ENCODE measurements around the gene SLC18A3. TPM values are rescaled to one million over a fixed set of nuclear protein-coding genes. Genes with fewer than 3 reads are reported as not detected.

SLC18A3 gene
- polyA plus RNA-seq (2012; rRNA removed) = 1.7 TPM in 2 replicates
- 0.84 and 1.6 TPM in 2 replicates for polyA plus RNA-seq (2012; cell fraction: cytosol; rRNA removed)
- 1.1 and 1.4 TPM in 2 replicates for polyA plus RNA-seq (2012; cell fraction: nucleus; rRNA removed)

GRCh38 chr10:49610114-49610457 lies at the start of gene SLC18A3:
Gene SLC18A3 (plus strand): TSS chr10:49610310. CDS start chr10:49610741, 431 bp downstream.
- Histone ChIP-seq H3K4me2 (peak within 1 kb of the TSS; percentile 70), H3K79me2 (ENCODE audit: insufficient read depth) (no peaks in the 10 kb centered on the region), H3K9me3 (no peaks in the 10 kb centered on the region), H3K4me1 (ENCODE audit: control insufficient read depth in 1 of 2, insufficient read depth in 2 of 2, low read depth in 1 of 2, low read length in 1 of 2) (peaks cover 0 to 52% of the 10 kb centered on the region in 2 experiments; a peak in 1 of 4 replicates), H4K20me1 (ENCODE audit: insufficient read depth) (no peaks in the 10 kb centered on the region), H3K36me3 (replicated peaks in 1 of 2; ENCODE audit: control insufficient read depth in 1 of 2, insufficient read depth in 2 of 2, low read length in 1 of 2) (no peaks in the 10 kb centered on the region), H3K4me3 (ENCODE audit: low read depth in 2 of 2, low read length in 1 of 2) (peak within 1 kb of the TSS; percentile 54 to 58), H3K27ac (ENCODE audit: low read depth in 2 of 2, low read length in 1 of 2) (peak within 1 kb of the TSS in 1 of 2 experiments; percentile 74; a peak in 2 of 4 replicates), H3F3A (replicated peaks; ENCODE audit: insufficient read depth) (no peaks in the 10 kb centered on the region), H2AFZ (ENCODE audit: low read depth) (no peak within 1 kb of the TSS), H3K9ac (no peak within 1 kb of the TSS), H3K27me3 (ENCODE audit: insufficient read depth) (no peaks in the 10 kb centered on the region; the same call in 1 of the 2 replicates), H3K9me2 (no peaks in the 10 kb centered on the region)
- DNase-seq = peak; percentile 95
- TF ChIP-seq POLR2AphosphoS5 (IDR thresholded peaks at IDR 0.05; ENCODE audit: low read depth, low read length) = no peak
- TF ChIP-seq, protein P1, sequence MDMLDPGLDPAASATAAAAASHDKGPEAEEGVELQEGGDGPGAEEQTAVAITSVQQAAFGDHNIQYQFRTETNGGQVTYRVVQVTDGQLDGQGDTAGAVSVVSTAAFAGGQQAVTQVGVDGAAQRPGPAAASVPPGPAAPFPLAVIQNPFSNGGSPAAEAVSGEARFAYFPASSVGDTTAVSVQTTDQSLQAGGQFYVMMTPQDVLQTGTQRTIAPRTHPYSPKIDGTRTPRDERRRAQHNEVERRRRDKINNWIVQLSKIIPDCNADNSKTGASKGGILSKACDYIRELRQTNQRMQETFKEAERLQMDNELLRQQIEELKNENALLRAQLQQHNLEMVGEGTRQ (IDR thresholded peaks at IDR 0.05; ENCODE audit: borderline replicate concordance, low read depth, low read length) = no peak
- TF ChIP-seq NRF1 (IDR thresholded peaks at IDR 0.05; ENCODE audit: low read depth, low read length) = no peak
- no peak for TF ChIP-seq PBX3 (IDR thresholded peaks at IDR 0.05)
- POLR2A ChIA-PET = interaction anchor here (1.1 to 2.2 kb wide), 2 partner anchors 15 to 33 kb away, joined by 3 to 7 read pairs; no protein-coding TSS in a partner anchor
- CTCF ChIA-PET = interaction anchor here (1.0 to 1.1 kb wide), 4 partner anchors 13 to 32 kb away, joined by 3 read pairs; no protein-coding TSS in a partner anchor
- WGBS (ENCODE audit: low lambda C conversion rate) = under 1% methylated on average over 19 of the region's 43 CpGs

GRCh38 chr10:49560526-49560925 lies 49.6 kb upstream of the SLC18A3 start:
- Histone ChIP-seq H3K9me2 (no peaks in the 10 kb centered on the region), H3K27ac (ENCODE audit: low read depth in 2 of 2, low read length in 1 of 2) (no peak overlapping the region), H3K9me3 (no peaks in the 10 kb centered on the region), H4K20me1 (ENCODE audit: insufficient read depth) (no peaks in the 10 kb centered on the region), H3F3A (replicated peaks; ENCODE audit: insufficient read depth) (no peaks in the 10 kb centered on the region), H3K4me3 (ENCODE audit: low read depth in 2 of 2, low read length in 1 of 2) (no peak overlapping the region), H3K36me3 (replicated peaks in 1 of 2; ENCODE audit: control insufficient read depth in 1 of 2, insufficient read depth in 2 of 2, low read length in 1 of 2) (no peaks in the 10 kb centered on the region), H3K4me2 (no peak overlapping the region), H3K27me3 (ENCODE audit: insufficient read depth) (no peaks in the 10 kb centered on the region), H3K4me1 (ENCODE audit: control insufficient read depth in 1 of 2, insufficient read depth in 2 of 2, low read depth in 1 of 2, low read length in 1 of 2) (peaks cover 0 to 13% of the 10 kb centered on the region in 2 experiments; a peak in 1 of 4 replicates), H2AFZ (ENCODE audit: low read depth) (no peak overlapping the region), H3K9ac (no peak overlapping the region), H3K79me2 (ENCODE audit: insufficient read depth) (no peaks in the 10 kb centered on the region)
- POLR2A ChIA-PET = no interaction called here
- no peak for TF ChIP-seq GATA2 (CRISPR knock-in tag; IDR thresholded peaks at IDR 0.05)
- no peak for TF ChIP-seq YY1 (IDR thresholded peaks at IDR 0.05; ENCODE audit: low read depth)
- TF ChIP-seq SIN3A (IDR thresholded peaks at IDR 0.05; ENCODE audit: borderline replicate concordance, low read depth, low read length) = no peak
- TF ChIP-seq MAX (IDR thresholded peaks at IDR 0.05; ENCODE audit: low read depth) = no peak
- TF ChIP-seq, protein P2, sequence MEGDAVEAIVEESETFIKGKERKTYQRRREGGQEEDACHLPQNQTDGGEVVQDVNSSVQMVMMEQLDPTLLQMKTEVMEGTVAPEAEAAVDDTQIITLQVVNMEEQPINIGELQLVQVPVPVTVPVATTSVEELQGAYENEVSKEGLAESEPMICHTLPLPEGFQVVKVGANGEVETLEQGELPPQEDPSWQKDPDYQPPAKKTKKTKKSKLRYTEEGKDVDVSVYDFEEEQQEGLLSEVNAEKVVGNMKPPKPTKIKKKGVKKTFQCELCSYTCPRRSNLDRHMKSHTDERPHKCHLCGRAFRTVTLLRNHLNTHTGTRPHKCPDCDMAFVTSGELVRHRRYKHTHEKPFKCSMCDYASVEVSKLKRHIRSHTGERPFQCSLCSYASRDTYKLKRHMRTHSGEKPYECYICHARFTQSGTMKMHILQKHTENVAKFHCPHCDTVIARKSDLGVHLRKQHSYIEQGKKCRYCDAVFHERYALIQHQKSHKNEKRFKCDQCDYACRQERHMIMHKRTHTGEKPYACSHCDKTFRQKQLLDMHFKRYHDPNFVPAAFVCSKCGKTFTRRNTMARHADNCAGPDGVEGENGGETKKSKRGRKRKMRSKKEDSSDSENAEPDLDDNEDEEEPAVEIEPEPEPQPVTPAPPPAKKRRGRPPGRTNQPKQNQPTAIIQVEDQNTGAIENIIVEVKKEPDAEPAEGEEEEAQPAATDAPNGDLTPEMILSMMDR (IDR thresholded peaks at IDR 0.05) = no peak
- TF ChIP-seq NFIC (IDR thresholded peaks at IDR 0.05; ENCODE audit: borderline replicate concordance) = no peak
- TF ChIP-seq MXI1 (IDR thresholded peaks at IDR 0.05; ENCODE audit: low read depth, low read length) = no peak
- no peak for TF ChIP-seq SMC3 (IDR thresholded peaks at IDR 0.05; ENCODE audit: low read depth, low read length)
- no peak for TF ChIP-seq JUND (IDR thresholded peaks at IDR 0.05)
- no peak for TF ChIP-seq RFX5 (IDR thresholded peaks at IDR 0.05; ENCODE audit: low read length)
- TF ChIP-seq EZH2phosphoT487 (IDR thresholded peaks at IDR 0.05; ENCODE audit: borderline replicate concordance, low read depth) = no peak
- TF ChIP-seq ELF1 (IDR thresholded peaks at IDR 0.05) = no peak
- TF ChIP-seq ZBTB33 (IDR thresholded peaks at IDR 0.05; ENCODE audit: borderline replicate concordance, low read depth) = no peak
- no peak for TF ChIP-seq NRF1 (IDR thresholded peaks at IDR 0.05; ENCODE audit: low read depth, low read length)
- TF ChIP-seq TEAD4 (IDR thresholded peaks at IDR 0.05; ENCODE audit: borderline replicate concordance, insufficient read depth) = no peak
- CTCF ChIA-PET = interaction anchor here (1.2 kb wide), 1 partner anchor 902 kb away, joined by 4 read pairs; no protein-coding TSS in a partner anchor
- no peak for DNase-seq
- 13% methylated on average over 2 of the region's 2 CpGs for whole genome bisulfite sequencing (ENCODE audit: low lambda C conversion rate)
